ENCODE data around the gene TENT5C. TPM values are rescaled to one million over a fixed set of nuclear protein-coding genes. Genes with fewer than 3 reads are reported as not detected.

The TENT5C gene
- total RNA-seq, 1 donor from 2014 or later, result 2.1 TPM

DNA sequence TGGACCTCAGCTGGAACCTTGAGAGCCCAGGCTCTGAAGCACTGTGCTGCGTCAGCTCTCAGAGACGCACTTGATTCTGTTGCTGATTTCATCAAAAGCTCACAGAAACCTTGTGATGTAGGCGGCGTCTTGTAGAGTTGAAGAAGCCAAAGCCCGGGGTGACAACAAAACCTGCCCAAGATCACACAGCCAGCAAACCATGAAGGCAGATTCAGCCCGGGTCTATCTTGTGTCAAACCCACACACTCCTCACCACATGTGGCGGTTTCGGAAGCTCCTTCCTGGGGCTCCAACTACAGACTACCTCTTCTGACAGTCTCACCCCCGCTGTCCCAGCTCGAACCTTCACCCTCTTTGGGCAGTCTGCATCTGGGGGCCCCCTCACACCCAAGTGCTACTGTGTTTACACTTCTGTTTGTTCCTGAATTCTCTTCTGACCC is 50.4 kb downstream of the TENT5C start:
- DNase-seq (ENCODE audit: low read depth), result no peak

DNA sequence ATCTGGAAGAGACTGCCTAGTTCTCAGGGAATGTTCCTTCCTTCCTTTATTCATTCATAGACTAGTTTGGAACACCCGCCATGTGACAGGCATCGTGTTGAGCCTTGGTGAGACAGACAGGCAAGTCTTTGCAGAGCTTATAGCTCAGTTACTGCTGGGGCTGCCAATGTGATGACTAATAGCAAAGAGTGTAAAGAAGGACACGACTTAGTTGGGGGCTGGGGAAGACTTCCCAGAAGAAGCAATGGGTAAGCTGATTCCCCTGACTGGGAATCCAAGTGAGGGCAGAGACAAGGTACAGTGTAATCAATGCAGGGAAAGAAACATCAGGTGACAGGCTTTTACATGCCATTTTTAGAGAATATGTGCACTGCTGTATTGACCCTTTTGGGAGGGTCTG is 51.2 kb downstream of the TENT5C start:
- peak; percentile 88 for DNase-seq (ENCODE audit: low read depth)

DNA sequence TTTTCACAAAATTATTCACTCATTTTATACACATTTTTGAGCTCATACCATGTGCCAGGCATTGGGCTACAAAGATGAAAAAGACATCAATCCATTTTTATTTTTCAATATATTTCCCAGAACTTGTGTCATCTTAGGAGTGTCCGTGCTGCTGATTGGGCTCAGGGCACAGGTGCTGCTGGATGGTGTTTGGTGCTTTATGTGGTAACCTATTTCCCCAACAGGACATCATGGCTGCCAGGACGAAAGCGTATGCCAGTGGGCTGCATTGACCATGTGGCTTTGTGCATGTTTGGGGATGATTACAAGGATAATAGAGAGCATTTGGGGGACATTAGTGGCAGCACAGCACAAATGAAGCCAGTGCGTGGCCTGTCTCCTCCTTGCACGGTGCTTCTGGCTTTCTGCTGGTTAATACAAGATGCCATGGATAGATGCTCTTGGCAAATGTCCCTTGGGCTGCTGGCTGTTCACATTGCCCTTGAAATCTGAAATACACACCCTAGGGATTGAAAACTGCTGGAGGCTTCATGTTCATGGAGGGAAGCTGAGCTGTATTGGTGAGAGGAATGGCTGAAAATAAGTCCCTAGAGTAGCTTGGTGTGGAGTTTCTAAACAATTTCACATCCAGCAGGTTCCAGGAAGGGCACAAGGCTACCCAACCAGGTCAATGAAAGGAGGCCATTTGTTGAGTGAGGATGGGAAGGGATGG is 52.3 kb downstream of the TENT5C start:
- DNase-seq (ENCODE audit: low read depth), result no peak

DNA sequence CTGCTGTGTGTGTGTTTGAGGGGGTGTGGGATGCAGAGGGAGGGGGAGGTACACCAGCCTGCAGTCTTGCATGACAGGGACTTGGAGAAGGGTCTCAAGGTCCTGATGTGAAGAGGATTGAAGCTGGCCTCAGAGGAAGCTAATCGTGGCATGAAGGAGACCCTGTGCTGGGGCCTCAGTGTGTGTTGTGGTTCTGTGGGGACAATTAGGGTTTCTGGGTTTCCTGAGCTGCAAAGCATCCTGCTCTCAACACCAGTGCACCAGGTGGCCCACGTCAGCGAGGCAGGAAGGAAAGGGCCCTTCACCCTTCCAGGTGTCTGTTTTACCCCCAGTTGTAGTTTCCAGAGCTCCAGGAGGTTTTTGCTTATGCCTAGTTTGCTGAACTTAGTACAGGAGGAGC is 52.8 kb downstream of the TENT5C start:
- DNase-seq (ENCODE audit: low read depth), result no peak

DNA sequence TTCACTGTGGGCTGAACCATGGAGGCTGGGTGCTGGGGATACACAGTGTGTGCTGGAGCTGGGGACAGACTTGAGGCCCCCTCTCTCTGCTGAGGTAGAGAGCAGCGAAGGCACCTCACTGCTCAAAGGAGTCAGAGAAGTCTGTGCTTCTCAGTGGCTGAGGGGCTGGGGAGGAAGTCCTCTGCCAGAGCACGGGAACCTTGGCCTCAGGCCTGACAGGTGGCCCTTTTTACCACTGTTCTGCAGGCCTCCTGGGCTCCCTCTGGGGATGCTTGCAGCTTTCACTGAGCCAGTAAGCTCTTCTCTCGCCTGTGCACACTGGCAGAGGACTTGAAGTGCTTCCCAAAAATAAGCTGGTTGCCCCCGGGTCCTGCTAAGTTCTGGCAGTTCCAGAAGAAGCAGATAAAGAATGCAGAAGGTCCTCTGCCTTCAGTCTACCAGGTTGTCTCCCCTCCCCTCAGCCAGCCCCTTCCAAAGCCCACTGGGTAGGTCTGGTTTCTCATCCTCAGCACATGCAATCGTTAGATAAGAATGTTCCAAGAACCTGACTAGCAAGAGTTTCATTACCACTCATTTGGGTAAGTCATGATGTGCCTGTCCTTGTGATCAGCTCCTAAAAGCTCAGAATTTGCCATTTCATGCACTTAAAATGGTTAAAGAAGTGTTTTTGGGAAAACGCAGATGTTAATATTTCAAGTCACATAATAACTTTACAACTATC is 53.9 kb downstream of the TENT5C start:
- DNase-seq (ENCODE audit: low read depth), result no peak

DNA sequence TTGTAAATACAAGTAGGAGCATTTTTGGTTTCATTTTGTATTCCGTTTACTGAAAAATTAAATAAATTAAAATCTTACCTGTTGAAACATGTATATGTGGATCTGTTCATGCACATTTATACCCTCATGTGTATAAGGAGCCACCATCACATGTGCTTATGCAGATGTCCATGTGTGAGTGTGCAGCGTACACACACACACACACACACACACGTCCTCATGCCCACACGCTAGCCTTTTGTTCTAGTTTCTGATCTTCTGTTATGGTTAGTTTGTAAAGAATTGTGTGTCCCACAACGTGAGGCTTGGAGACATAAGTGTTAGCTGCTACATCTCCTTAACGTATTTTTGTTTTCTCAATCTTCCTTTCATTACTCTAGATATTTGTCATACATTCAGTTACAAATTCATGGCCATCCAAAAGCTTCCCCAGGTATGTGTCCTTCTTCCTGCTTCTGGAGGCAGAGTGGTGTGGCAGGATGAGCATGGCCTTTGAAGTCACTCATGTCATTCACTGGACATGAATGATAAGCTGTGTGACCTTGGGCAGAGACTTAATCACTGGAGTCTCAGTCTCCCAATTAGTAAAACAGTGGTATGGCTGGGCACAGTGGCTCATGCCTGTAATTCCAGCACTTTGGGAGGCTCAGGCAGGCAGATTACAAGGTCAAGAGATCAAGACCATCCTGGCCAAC is 54.6 kb downstream of the TENT5C start:
- no peak for DNase-seq (ENCODE audit: low read depth)

DNA sequence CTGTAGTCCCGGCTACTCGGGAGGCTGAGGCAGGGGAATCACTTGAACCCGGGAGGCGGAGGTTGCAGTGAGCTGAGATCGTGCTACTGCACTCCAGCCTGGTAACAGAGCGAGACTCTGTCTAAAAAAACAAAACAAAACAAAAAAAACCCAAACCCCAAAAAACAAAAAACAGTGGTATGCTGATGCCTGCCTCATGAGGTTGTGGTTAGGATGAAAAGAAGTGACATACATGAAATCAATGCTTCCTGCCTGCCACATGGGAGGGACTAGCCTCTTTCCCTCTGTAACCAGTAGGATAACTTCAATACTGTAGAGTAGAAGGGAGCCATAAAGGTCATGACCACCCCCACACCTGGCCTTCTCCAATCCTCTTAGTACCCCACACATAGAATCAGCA is 55.2 kb downstream of the TENT5C start:
- DNase-seq (ENCODE audit: low read depth), result no peak

DNA sequence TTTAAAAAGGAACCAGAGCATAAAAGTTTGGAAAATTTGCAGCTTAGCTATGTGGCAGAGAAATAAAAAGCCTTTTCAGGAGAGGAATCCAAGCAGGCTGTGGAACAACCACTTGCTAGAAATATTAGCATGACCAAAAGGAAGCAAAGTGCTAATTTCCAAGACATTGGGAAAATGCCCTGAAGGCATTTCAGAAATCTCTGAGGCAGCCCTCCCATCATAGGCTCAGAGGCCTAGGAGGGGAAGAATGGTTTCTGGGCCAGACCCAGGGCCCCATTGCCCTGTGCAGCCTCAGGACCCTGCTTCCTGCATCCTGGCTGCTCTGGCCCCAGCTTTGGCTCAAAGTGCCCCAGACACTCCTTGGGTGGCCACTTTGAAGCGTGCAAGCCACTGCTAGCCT is 56.8 kb downstream of the TENT5C start:
- DNase-seq (ENCODE audit: low read depth), result no peak

DNA sequence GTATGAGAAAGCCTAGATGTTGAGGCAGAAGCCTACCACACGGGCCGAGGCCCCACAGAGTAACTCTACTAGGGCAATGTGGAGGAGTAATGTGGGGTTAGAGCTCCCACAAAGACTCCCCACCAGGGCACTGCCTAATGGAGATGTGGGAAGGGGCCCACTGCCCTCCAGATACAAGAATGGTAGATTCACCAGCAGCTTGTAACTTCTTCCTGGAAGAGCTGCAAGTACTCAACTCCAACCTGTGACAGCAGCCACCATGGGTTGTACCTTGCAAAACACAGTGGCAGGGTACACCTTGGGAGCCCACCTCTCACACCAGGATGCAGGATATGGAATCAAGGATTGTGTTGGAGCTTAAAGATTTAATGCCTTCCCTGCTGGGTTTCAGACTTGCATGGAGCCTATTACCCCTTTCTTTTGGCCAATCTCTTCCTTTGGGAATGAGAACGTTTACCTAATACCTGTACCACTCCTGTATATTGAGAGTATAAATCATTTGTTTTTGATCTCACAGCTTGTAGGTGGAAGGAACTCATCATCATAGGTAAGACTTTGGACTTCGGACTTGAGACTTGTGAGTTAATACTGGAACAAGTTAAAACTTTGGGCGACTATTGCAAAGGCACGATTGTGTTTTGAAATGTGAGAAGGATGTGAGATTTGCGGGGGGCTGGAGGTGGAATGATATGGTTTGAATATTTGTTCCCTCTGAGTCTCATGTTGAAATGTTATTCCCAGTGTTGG is 57.5 kb downstream of the TENT5C start:
- no peak for DNase-seq (ENCODE audit: low read depth)

DNA sequence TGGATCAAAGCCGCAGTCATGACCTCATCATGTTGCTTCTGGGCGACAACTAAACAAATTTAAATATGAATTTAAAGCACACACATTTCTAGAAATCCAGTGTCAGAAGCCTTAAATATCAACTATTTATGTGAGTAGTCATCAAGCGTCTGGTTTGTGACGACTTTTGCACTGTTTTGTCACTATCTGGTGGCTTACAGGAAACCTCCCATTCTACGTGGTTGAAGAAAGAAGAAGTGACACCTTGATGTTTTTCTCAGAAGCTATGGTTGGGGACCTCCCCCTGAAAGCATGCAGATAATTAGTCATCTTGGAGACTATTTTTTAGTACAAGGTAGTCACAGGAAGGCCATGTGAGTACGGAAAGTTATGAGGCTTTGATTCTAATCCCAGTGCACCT is 58.5 kb downstream of the TENT5C start:
- no peak for DNase-seq (ENCODE audit: low read depth)

DNA sequence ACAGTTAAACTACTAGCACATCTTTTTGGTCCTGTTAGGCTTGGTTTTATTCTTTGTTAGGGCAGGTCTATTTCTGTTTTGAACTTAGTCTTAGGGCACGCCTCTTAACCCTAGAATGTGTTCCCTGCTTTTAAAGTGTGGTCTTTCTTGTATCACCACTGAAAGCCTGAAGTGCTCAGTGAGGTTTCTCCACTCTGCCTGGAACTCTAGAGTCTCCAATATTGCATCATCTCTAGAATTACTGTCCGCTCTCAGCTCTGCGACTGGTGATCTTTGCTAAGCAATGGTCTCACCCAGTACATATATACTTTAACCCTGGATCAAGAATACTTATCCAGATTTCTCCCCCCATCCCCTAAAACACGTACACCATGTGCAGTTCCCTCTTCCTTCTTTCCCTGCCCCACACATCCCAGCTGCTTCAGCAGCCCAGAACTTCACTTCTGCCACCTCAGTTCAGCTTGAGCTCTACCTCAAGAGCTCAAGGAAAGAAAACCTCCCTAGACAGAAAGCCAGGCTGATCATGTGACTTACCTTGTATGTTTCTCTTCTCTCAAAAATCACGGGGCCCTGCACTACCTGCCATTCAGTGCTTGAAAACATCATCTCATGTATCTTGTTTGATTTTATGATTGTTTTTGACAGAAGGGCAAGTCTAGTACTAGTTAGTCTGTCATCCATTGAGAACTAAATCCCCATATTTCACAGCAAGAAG is 59.9 kb downstream of the TENT5C start:
- DNase-seq (ENCODE audit: low read depth), result no peak

DNA sequence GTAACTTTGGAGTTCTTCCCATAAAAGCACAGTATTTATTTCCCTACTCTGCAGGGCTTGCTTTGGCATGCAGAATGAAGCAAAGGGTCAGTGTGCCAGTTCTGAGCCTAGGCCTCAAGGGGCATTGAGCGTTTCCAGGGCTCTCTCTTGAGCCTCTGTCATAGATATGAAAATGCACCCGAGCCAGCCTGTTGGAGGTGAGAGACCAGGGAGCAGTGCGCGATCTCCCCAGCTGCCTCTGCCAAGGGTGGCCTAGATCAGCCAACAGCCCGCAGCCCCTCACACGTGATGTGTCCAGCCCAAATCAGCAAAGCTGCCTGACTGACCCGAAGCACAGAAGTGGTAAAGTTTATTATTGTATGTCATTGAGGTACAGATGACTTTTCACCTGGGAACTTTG is 63.7 kb downstream of the TENT5C start:
- no peak for DNase-seq (ENCODE audit: low read depth)

DNA sequence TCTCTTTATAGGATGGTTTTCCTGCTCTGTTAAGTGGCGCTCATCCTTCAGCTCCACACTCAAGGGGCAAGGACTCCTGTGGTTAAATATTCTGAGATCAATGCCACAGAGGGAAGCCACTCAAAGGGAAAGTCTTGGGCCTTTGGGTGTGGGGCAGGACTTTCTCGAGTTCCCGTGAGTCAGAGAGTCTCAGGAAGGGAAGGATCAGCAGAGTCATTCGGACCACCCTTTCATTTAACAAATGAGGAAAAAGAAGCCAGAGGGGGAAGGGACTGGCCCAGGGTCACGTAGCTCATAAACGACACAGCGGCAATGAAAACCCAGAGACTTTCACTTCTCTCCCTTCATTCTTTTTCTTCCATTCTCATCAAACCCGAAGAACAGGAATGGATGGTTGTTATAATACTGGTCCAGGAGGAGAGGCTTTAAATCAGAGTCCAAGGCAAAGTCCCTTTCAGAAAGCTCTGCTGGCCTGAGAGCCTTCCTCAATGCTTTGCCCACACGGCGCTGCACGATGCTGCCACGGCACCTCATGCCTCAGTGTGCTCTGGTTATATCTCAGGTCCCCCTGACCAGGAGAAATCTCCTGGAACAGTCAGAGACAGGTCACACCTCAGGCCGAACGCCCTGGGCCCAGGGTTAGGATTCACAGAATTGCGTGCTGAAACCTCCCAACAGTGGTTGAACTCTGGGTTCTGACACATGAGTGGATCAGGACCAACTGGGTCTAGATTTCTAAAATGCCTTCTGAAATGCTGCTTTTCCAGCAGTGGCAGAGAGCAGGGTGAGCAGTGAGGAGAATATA is 65.3 kb downstream of the TENT5C start:
- no peak for DNase-seq (ENCODE audit: low read depth)

DNA sequence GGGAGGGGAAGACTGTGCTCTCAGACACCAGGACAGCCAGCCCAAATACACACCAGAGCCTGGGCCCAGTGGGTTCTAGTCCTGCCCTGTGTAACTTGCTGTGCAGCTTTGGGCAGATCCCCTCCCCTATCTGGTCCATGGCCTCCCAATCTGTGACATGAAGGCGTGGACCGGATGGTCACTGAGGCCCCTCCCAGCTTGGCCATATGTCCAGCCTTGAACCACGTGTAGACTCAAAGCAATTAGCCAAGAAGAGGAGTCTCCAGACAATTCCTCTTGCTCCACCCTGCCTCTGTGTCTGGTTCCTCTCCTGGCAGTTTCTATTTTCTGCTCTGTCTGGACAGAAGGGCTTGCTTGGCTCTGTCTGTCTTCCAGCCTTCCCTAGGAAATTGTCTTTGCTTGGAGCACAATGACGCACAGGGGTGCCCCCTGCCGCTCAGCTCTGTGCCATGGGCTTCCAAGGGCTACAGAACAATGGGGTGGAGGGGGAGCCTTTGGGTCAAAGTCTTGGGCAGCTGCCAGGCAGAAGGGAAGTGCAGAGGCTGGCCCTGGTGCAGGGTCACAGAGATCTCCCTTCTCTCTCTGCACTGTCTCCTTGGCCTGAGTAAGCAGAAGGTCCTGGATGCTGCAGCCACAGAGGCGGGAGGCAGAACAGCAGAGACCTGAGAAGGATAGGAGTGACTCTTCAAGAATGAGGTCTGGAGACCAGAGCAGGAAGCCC is 66.1 kb downstream of the TENT5C start:
- DNase-seq (ENCODE audit: low read depth), result peak; percentile 26

DNA sequence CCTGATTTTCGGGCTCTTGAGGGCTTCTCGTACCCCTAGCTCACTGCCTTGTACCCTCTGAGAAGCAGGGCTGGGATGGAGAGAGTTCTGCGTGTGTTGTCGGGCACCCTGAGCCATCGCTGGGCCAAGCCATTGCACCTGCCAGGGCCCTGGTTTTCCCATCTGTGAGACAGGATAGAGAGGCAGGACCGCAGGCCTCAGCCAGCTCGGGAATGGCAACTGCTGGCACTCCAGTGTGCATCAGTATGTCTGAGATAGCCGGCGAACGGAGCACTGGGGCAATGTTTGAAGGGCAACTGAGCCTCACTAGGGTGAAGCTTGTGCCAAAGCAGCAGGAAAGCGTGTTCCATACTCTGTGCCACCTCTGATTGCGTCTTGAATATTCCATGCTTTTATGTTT is 66.9 kb downstream of the TENT5C start:
- no peak for DNase-seq (ENCODE audit: low read depth)

DNA sequence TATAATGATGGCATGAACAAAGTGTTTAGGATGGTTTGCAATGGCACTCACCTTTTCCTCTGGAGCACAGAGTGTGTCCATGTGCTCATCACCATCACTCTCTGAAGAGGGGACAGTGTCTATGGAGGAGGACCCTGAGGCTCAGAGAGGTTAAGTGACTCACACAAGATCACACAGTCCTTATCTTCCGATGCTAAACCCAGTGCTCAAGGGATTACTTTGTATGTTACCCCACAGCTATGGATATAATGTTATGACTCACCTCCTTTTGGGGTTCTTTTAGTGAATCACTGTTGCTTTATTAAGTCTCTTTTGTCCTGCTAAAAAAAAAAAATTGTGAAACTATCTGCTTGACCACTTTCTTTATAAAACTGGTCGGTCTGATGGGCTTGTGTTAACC is 67.6 kb downstream of the TENT5C start:
- peak; percentile 29 for DNase-seq (ENCODE audit: low read depth)

DNA sequence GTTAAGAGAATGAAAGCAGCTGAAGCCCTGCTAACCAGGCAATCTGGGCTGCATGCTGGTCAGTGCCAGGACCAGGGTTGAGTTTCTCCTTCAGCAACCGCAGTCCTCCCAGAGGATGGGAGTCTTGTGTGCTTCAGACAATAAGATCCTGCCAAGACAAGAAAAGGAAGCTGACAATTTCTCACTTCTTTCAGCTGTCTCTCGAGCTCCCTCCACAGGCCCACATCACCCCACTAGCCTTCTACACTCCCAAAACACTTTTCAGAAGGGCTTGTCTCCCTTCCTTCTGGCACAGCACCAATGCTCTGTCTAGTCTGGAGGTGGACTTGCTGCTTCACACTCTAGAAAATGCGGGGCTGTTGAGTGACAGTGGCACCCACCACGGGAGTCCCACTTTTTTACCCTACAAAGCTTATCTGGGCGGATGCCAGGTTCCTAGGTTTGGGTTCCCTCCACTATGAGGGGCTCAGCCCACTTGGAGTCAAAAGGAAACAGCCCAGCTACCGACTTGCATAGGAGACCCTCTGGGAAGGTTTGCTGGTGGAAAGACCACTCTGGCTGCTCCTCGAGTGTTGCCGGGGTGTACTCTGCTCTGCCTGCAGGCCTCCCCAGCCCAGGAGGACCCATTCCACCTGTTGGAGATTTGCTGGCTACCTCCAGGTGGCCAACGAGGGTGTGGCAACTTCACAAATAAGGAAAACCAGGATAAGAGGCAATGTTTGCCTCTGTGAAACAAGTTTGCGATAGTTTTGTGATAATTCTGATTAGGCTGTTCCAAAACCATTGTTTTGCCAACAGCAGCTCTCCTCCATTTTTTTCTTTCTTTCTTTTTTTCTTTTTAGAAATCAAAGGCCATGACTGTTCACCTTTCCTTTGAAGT is 68.9 kb downstream of the TENT5C start:
- no peak for DNase-seq (ENCODE audit: low read depth)

DNA sequence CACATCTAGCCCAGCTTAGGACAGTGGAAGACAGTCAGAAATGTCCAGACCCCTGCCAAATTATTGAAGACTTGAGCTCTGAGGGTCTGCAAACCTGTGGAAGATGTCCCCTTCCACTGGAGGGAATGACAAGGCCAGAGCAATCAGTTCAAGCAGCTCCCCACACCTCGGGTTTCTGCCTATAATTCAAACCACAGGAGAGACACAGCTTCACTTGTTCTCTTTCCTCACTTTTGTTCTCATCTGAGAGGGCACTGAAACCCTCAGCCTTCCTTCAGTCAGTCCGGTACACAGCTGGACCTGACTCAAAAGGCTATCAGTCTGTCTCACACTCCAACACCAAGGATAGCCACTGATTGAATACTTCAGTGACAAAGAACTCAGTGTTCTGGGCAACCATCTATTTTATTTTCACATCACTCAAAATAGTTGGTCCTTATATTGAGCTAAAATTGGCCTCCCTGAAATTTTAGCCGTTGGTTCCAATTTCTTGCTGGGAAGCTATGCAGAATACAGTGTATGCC is 70.1 kb downstream of the TENT5C start:
- DNase-seq (ENCODE audit: low read depth), result no peak

DNA sequence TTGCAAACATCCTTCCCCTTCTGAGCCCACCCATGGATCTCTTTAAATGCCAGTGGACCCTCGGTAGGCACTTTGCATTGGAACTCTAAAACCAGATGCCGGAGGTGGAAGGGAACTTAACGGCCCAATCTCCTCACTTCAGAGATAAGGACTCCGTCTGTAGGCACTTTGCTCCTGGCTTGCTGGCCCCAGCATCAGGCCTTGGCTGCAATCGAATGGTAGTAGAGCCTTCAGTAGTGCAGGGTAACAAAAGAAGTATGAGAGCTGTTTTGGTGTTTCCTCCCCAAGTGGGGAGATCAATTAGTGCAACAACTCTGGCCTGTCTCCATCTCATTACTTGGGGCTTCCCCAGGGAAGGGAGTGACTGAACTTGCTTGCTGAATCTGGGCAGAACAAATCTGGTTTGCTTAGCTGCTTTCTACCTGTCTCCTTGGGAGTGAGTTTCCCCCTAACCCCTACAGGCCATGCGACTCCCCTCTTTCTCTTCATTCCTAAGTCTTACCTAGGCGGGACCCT is 70.8 kb downstream of the TENT5C start:
- DNase-seq (ENCODE audit: low read depth), result no peak

All from renal cortical epithelial cell (primary cell).